ENCODE measurements around the gene CDKN2AIPNL.
"Not testable (repeated sequence)": the region's sequence is repeated elsewhere in the genome, so short reads cannot be mapped to it uniquely, and the experiment has no call there.

Gene CDKN2AIPNL

GRCh38 chr5:134437847-134438581, 26.3 kb upstream of the CDKN2AIPNL start:
- peak; percentile 84 for DNase-seq (ENCODE audit: low spot score)

DNA sequence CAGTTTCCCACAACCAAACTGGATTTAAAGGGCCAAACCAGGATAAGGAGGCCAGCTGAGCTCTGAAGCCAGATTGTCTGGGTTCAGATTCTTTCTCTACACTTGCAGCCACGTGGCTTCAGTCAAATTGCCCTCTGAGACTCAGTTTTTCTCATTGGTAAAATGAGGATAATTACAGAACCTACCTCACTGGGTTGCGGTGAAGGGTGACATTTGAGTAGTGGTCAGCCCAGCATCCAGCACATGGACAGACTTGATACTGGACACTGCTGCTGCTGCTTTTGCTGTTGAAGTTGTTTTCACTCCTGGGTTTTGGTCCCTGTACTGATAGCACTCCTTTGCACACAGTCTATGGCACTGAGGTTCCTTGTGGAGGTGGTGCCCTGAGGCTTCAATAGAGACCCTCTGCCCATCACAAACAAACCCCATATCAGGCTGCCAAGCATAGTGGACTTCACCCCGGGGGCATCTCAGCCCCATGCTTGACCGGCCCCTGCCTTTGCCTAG, 25.7 kb upstream of the CDKN2AIPNL start:
- peak; percentile 67 for DNase-seq (ENCODE audit: low spot score)

DNA sequence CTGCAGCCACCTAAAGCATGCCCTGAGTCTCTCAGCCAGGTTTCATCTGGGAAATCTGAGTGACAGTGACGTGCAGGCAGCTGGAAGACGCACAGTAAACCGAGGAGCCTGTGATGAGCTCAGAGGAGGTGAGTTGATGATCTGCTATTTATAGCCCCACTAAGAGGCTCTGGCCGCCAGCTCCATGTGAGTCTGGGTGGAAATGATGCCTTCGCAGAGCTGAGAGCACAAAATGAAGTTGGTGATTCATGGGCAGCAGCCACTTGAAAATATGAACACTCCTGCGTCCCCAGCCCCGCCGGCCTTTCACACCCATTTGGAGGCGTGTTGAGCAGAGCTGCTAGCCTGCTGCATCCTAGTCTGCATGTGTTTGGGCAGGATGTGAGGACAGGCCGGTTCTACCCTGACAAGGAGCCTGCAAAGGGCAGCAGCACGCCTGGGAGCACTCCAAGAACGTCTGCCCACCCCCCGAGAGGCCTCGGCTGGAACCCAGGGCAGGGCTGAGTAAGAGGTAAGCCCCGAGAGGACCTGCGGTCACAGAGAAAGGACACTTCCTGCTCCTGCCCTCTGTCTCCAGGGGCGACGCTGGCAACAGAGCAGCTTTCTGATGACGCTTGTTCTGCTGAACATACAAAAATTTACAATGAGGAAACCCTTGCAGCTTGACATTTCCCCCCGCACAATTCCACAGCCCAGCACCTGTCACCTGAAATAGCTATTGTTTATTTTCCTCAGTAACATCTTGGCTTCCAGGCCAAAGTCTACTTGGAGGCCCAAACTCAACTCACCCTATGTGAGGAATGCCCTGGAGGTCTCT, 25.1 kb upstream of the CDKN2AIPNL start:
- peak; percentile 98 for DNase-seq (ENCODE audit: low spot score)

GRCh38 chr5:134435560-134435959, 23.9 kb upstream of the CDKN2AIPNL start:
- DNase-seq (ENCODE audit: low spot score), result peak; percentile 92

- no peak for DNase-seq (ENCODE audit: low spot score)
Measured at GRCh38 chr5:134432677-134433359, 21.1 kb upstream of the CDKN2AIPNL start.

GRCh38 chr5:134432174-134432573, 20.5 kb upstream of the CDKN2AIPNL start:
- DNase-seq (ENCODE audit: low spot score), result no peak

GRCh38 chr5:134430001-134430569, 18.4 kb upstream of the CDKN2AIPNL start:
- no peak for DNase-seq (ENCODE audit: low spot score)

- DNase-seq (ENCODE audit: low spot score), result no peak
Measured at GRCh38 chr5:134427540-134428041, 15.9 kb upstream of the CDKN2AIPNL start.

DNA sequence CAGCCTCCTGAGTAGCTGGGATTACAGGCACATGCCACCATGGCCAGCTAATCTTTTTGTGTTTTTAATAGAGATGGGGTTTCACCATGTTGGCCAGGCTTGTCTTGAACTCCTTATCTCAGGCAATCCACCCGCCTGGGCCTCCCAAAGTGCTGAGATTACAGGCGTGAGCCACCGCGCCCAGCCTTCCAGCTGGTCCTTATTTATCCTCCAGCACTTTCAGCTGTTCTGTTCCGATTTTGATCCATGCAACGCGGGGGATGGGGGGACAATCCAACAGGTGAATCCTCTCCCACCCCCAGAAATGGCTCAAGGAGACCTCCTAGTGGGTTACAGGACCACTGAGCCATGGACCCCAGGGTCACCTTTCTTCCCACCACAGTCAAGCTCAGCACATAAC, 14.7 kb upstream of the CDKN2AIPNL start:
- DNase-seq (ENCODE audit: low spot score), result no peak

DNA sequence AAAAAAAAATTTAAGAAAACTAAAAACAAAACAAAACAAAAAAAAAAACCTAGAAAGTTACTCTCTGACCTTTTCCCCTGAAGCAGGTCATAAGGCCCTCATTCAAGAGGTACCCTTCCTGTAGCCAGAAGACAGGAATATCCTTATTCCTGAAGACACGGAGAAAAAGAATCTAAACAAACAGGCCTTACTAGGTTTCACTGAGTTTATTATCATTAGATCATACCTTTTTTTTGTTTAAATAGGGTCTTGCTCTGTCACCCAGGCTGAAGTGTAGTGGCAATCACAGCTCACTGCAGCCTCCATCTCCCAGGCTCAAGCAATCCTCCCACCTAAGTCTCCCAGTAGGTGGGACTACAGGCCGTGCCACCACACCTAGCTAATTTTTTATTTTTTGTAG, 11.7 kb upstream of the CDKN2AIPNL start:
- DNase-seq (ENCODE audit: low spot score), result no peak

GRCh38 chr5:134422791-134423365, 11.2 kb upstream of the CDKN2AIPNL start:
- no peak for DNase-seq (ENCODE audit: low spot score)

GRCh38 chr5:134421038-134421437, 9.4 kb upstream of the CDKN2AIPNL start:
- DNase-seq (ENCODE audit: low spot score), result not testable (repeated sequence)

DNA sequence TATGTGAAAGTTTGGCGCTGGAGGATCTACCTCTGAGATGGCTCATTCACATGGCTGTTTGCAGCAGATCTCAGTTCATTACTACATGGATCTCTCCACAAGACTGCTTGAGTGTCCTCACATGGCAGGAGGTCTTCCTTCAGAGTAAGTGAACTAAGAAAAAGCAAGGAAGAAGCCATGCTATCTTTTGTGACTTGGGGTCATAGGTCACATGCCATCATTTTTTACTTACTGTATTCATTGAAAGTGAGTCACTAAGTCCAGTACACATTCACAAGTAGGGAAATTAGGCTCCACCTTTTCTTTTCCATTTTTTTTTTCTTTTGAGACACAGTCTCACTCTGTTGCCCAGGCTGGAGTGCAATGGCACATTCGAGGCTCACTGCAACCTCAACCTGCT, 8.7 kb upstream of the CDKN2AIPNL start:
- peak; percentile 73 for DNase-seq (ENCODE audit: low spot score)

GRCh38 chr5:134418958-134419357, 7.3 kb upstream of the CDKN2AIPNL start:
- DNase-seq (ENCODE audit: low spot score), result no peak

DNA sequence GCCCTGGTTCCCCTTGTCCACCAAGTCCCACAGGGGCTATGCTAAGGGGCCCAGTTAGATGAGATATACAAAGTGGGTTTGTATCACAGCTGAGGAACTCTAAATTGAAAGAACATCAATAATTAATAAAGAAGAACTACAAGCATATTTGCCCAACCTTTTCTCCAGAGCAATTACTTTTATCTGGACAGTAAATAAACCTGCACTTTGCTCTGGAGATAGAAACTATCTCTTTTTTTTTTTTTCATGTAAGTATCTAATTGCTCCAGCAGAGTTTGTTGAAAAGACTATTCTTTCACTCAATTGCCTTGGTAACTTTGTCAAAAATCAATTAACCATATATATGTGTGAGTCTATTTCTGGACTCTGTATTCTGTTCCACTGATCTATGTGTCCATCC, 6.0 kb upstream of the CDKN2AIPNL start:
- no peak for DNase-seq (ENCODE audit: low spot score)

- DNase-seq (ENCODE audit: low spot score), result no peak
Measured at GRCh38 chr5:134413046-134413445, 1.4 kb upstream of the CDKN2AIPNL start.

- DNase-seq (ENCODE audit: low spot score), result no peak
Measured at GRCh38 chr5:134411228-134411545, 494 bp downstream of the CDKN2AIPNL start.

GRCh38 chr5:134410822-134411221, 859 bp downstream of the CDKN2AIPNL start:
- DNase-seq (ENCODE audit: low spot score), result no peak

GRCh38 chr5:134409321-134409720, 2.4 kb downstream of the CDKN2AIPNL start:
- DNase-seq (ENCODE audit: low spot score), result no peak

GRCh38 chr5:134406390-134406789, 5.3 kb downstream of the CDKN2AIPNL start:
- DNase-seq (ENCODE audit: low spot score), result peak; percentile 76

DNA sequence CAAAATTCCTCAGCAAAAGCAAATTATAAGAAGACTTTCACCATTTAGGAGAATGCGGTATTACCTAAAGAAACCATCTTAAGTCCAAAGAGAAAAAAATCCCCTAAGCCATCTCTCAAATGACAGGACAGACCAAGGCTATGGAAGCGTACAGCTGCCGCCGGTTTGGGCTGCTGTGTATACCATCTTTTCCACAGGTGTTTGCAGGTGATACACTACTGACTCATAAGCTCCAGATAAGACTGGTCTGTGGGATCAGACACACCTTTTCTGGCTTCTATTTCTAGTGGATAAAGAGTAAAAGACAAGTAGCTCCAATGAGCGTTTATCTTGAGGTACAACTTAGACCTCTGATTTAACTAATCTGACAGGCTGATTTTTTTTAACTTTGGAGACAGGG, 7.7 kb downstream of the CDKN2AIPNL start:
- no peak for DNase-seq (ENCODE audit: low spot score)

Measured in kidney tubule cell (primary cell).